ENCODE measurements around the gene FZD10.

FZD10 gene

DNA sequence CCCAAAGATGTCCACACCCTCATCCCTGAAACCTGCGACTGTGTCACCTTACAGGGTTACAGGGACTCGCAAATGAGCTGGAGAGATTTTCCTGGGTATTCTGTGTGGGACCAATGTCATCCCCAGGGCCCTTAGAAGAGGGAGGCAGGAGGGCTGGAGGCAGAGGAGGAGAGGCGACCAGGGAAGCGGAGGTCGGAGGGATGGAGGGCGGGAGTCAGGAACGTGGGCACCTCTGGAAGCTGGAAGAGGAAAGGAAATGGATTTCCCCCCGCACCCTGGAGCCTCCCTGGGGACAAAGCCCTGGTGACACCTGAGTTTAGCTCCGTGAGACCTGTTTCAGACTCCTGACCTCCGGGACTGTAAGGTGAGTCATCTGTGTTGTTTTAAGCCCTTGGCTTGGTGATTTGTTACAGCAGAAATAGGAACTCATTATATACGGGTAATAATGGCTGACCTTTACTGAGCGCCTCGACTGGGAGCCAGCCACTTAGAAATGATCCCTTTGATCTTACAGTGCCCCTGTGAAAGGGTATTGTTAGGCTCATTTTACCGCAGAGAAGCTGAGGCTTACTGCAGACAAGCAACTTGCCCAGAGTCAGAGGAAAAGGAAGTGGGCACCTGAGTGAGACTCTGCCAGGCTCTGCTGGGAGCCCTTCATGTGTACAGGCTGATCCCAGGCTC is 29.3 kb upstream of the FZD10 start:
- peaks cover 0 to 3% of the 10 kb centered on the region in 2 experiments for H3K4me1 ChIP-seq (ENCODE audit: control insufficient read depth in 1 of 2, insufficient read depth in 2 of 2, low read length in 2 of 2)
- no peak overlapping the region for H4K12ac ChIP-seq (ENCODE audit: low read depth, low read length)
- no peak overlapping the region for H4K8ac ChIP-seq (ENCODE audit: low read depth, low read length)
- H3K4me3 ChIP-seq (ENCODE audit: low read depth, low read length): no peak overlapping the region
- H3K79me2 ChIP-seq (ENCODE audit: control insufficient read depth, insufficient read depth, low read length, poor library complexity): no peaks in the 10 kb centered on the region
- no peak overlapping the region for H3K4me2 ChIP-seq (ENCODE audit: low read length)
- no peak overlapping the region for H3K23ac ChIP-seq (ENCODE audit: low read length)
- no peak overlapping the region for H4K91ac ChIP-seq (ENCODE audit: low read depth, low read length)
- H3K79me1 ChIP-seq (ENCODE audit: low read length): no peaks in the 10 kb centered on the region
- H3K27me3 ChIP-seq (ENCODE audit: insufficient read depth, low read length): no peaks in the 10 kb centered on the region
- no peaks in the 10 kb centered on the region for H3K36me3 ChIP-seq (ENCODE audit: control insufficient read depth in 1 of 2, insufficient read depth in 2 of 2, low read length in 2 of 2)
- no peak overlapping the region for H3K14ac ChIP-seq (ENCODE audit: low read length)
- H3K18ac ChIP-seq (ENCODE audit: low read length): no peak overlapping the region
- no CpG with 5 or more reads among the region's 14 CpGs for WGBS (ENCODE audit: extremely low coverage, insufficient coverage, insufficient read length)
- H2BK12ac ChIP-seq (ENCODE audit: low read length): no peak overlapping the region
- H3K27ac ChIP-seq (ENCODE audit: low read depth, low read length): no peak overlapping the region
- no peak overlapping the region for H2AK5ac ChIP-seq (ENCODE audit: low read length)
- no peak overlapping the region for H2AFZ ChIP-seq (ENCODE audit: insufficient read depth, low read length, poor library complexity)
- DNase-seq: no peak
- H3K4ac ChIP-seq (ENCODE audit: low read depth, low read length): no peak overlapping the region
- no peak overlapping the region for H2BK120ac ChIP-seq (ENCODE audit: insufficient read depth, low read length, poor library complexity)
- no peaks in the 10 kb centered on the region for H3K9me3 ChIP-seq (ENCODE audit: insufficient read depth, low read depth, low read length)
- no peak overlapping the region for H3K9ac ChIP-seq (ENCODE audit: low read length)
- no peak overlapping the region for H2BK5ac ChIP-seq (ENCODE audit: low read depth, low read length, poor library complexity)

DNA sequence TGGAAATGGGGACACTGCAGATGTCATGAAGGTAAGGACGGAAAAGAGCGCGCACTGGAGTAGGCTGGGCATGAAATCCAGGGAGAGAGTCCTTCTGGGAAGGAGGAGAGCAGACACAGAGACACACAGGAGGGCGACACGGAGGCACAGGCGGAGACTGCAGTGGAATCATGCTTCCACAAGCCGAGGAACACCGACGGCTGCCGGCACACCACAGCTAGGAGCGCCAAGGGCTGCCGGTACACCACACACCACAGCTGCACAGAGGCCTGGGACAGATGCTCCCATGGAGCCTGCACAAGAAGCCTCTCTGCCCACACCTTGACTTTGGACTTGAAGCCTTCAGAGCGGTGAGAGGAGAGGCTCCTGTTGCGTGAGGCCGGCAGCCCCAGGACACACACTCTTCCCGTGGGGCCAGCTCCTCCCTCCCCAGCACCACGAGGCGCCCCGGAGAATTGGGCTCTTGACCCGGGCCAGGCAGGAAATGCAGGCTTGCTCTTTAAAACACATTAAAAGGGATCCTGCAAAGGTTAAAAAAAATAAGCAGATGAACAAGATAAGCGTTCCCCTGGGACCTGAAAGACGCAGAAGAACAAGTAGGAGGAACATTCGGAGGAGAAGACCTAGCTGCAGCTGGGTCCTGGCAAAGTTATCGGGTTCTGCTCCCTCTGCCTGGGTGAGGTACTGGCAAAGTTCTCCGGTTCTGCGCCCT is 28.3 kb upstream of the FZD10 start:
- Histone ChIP-seq H3K79me2 (ENCODE audit: control insufficient read depth, insufficient read depth, low read length, poor library complexity) (no peaks in the 10 kb centered on the region), H3K4ac (ENCODE audit: low read depth, low read length) (no peak overlapping the region), H3K18ac (ENCODE audit: low read length) (no peak overlapping the region), H3K27ac (ENCODE audit: low read depth, low read length) (no peak overlapping the region), H2BK120ac (ENCODE audit: insufficient read depth, low read length, poor library complexity) (no peak overlapping the region), H3K9ac (ENCODE audit: low read length) (no peak overlapping the region), H3K27me3 (ENCODE audit: insufficient read depth, low read length) (no peaks in the 10 kb centered on the region), H2BK12ac (ENCODE audit: low read length) (no peak overlapping the region), H4K91ac (ENCODE audit: low read depth, low read length) (no peak overlapping the region), H2AK5ac (ENCODE audit: low read length) (no peak overlapping the region), H2AFZ (ENCODE audit: insufficient read depth, low read length, poor library complexity) (no peak overlapping the region), H3K79me1 (ENCODE audit: low read length) (no peaks in the 10 kb centered on the region), H3K14ac (ENCODE audit: low read length) (no peak overlapping the region), H3K36me3 (ENCODE audit: control insufficient read depth in 1 of 2, insufficient read depth in 2 of 2, low read length in 2 of 2) (no peaks in the 10 kb centered on the region), H3K23ac (ENCODE audit: low read length) (no peak overlapping the region), H3K9me3 (ENCODE audit: insufficient read depth, low read depth, low read length) (no peaks in the 10 kb centered on the region), H4K8ac (ENCODE audit: low read depth, low read length) (no peak overlapping the region), H4K12ac (ENCODE audit: low read depth, low read length) (no peak overlapping the region), H2BK5ac (ENCODE audit: low read depth, low read length, poor library complexity) (no peak overlapping the region), H3K4me2 (ENCODE audit: low read length) (no peak overlapping the region), H3K4me3 (ENCODE audit: low read depth, low read length) (no peak overlapping the region), H3K4me1 (ENCODE audit: control insufficient read depth in 1 of 2, insufficient read depth in 2 of 2, low read length in 2 of 2) (peaks cover 0 to 3% of the 10 kb centered on the region in 2 experiments)
- no peak for DNase-seq
- WGBS (ENCODE audit: extremely low coverage, insufficient coverage, insufficient read length): no CpG with 5 or more reads among the region's 26 CpGs

- no peaks in the 10 kb centered on the region for H3K79me2 ChIP-seq (ENCODE audit: control insufficient read depth, insufficient read depth, low read length, poor library complexity)
- H3K4me2 ChIP-seq (ENCODE audit: low read length): no peak overlapping the region
- H2BK12ac ChIP-seq (ENCODE audit: low read length): no peak overlapping the region
- H3K14ac ChIP-seq (ENCODE audit: low read length): no peak overlapping the region
- no peak overlapping the region for H3K4ac ChIP-seq (ENCODE audit: low read depth, low read length)
- no peak overlapping the region for H3K18ac ChIP-seq (ENCODE audit: low read length)
- no peak overlapping the region for H3K27ac ChIP-seq (ENCODE audit: low read depth, low read length)
- no peak overlapping the region for H4K12ac ChIP-seq (ENCODE audit: low read depth, low read length)
- no peak overlapping the region for H4K91ac ChIP-seq (ENCODE audit: low read depth, low read length)
- DNase-seq: no peak
- no peak overlapping the region for H3K23ac ChIP-seq (ENCODE audit: low read length)
- no peaks in the 10 kb centered on the region for H3K36me3 ChIP-seq (ENCODE audit: control insufficient read depth in 1 of 2, insufficient read depth in 2 of 2, low read length in 2 of 2)
- H3K9me3 ChIP-seq (ENCODE audit: insufficient read depth, low read depth, low read length): no peaks in the 10 kb centered on the region
- H2AFZ ChIP-seq (ENCODE audit: insufficient read depth, low read length, poor library complexity): no peak overlapping the region
- no peak overlapping the region for H3K4me3 ChIP-seq (ENCODE audit: low read depth, low read length)
- H3K4me1 ChIP-seq (ENCODE audit: control insufficient read depth in 1 of 2, insufficient read depth in 2 of 2, low read length in 2 of 2): peaks cover 0 to 3% of the 10 kb centered on the region in 2 experiments
- no peak overlapping the region for H2AK5ac ChIP-seq (ENCODE audit: low read length)
- no peak overlapping the region for H4K8ac ChIP-seq (ENCODE audit: low read depth, low read length)
- H3K27me3 ChIP-seq (ENCODE audit: insufficient read depth, low read length): no peaks in the 10 kb centered on the region
- no peaks in the 10 kb centered on the region for H3K79me1 ChIP-seq (ENCODE audit: low read length)
- no peak overlapping the region for H3K9ac ChIP-seq (ENCODE audit: low read length)
- no peak overlapping the region for H2BK120ac ChIP-seq (ENCODE audit: insufficient read depth, low read length, poor library complexity)
- H2BK5ac ChIP-seq (ENCODE audit: low read depth, low read length, poor library complexity): no peak overlapping the region
- no CpG with 5 or more reads among the region's 8 CpGs for WGBS (ENCODE audit: extremely low coverage, insufficient coverage, insufficient read length)
These were observed 27.7 kb upstream of the FZD10 start for GRCh38 chr12:130134563-130134915.

GRCh38 chr12:130136509-130137039 is 25.7 kb upstream of the FZD10 start:
- no peaks in the 10 kb centered on the region for H3K36me3 ChIP-seq (ENCODE audit: control insufficient read depth in 1 of 2, insufficient read depth in 2 of 2, low read length in 2 of 2)
- H2BK12ac ChIP-seq (ENCODE audit: low read length): no peak overlapping the region
- no peak overlapping the region for H4K12ac ChIP-seq (ENCODE audit: low read depth, low read length)
- no peak overlapping the region for H4K91ac ChIP-seq (ENCODE audit: low read depth, low read length)
- WGBS (ENCODE audit: extremely low coverage, insufficient coverage, insufficient read length): no CpG with 5 or more reads among the region's 11 CpGs
- no peak overlapping the region for H3K4me3 ChIP-seq (ENCODE audit: low read depth, low read length)
- peaks cover 1% of the 10 kb centered on the region for H3K9me3 ChIP-seq (ENCODE audit: insufficient read depth, low read depth, low read length)
- no peaks in the 10 kb centered on the region for H3K79me1 ChIP-seq (ENCODE audit: low read length)
- H2AFZ ChIP-seq (ENCODE audit: insufficient read depth, low read length, poor library complexity): no peak overlapping the region
- no peak overlapping the region for H3K23ac ChIP-seq (ENCODE audit: low read length)
- no peak overlapping the region for H4K8ac ChIP-seq (ENCODE audit: low read depth, low read length)
- H3K9ac ChIP-seq (ENCODE audit: low read length): no peak overlapping the region
- no peak overlapping the region for H3K4ac ChIP-seq (ENCODE audit: low read depth, low read length)
- no peak overlapping the region for H3K4me2 ChIP-seq (ENCODE audit: low read length)
- H2AK5ac ChIP-seq (ENCODE audit: low read length): no peak overlapping the region
- H3K27me3 ChIP-seq (ENCODE audit: insufficient read depth, low read length): no peaks in the 10 kb centered on the region
- no peak for DNase-seq
- no peak overlapping the region for H2BK120ac ChIP-seq (ENCODE audit: insufficient read depth, low read length, poor library complexity)
- H3K18ac ChIP-seq (ENCODE audit: low read length): no peak overlapping the region
- H2BK5ac ChIP-seq (ENCODE audit: low read depth, low read length, poor library complexity): no peak overlapping the region
- H3K79me2 ChIP-seq (ENCODE audit: control insufficient read depth, insufficient read depth, low read length, poor library complexity): no peaks in the 10 kb centered on the region
- H3K14ac ChIP-seq (ENCODE audit: low read length): no peak overlapping the region
- H3K27ac ChIP-seq (ENCODE audit: low read depth, low read length): no peak overlapping the region
- peaks cover 0 to 3% of the 10 kb centered on the region in 2 experiments for H3K4me1 ChIP-seq (ENCODE audit: control insufficient read depth in 1 of 2, insufficient read depth in 2 of 2, low read length in 2 of 2)

Data from trophoblast cell (in vitro differentiated cells and primary cell).